ENCODE data around the gene GTF2A2. TPM values are rescaled to one million over a fixed set of nuclear protein-coding genes. Genes with fewer than 3 reads are reported as not detected.

GTF2A2 gene
- total RNA-seq, 2 experiments from 2014 or later: 146 to 155 TPM

DNA sequence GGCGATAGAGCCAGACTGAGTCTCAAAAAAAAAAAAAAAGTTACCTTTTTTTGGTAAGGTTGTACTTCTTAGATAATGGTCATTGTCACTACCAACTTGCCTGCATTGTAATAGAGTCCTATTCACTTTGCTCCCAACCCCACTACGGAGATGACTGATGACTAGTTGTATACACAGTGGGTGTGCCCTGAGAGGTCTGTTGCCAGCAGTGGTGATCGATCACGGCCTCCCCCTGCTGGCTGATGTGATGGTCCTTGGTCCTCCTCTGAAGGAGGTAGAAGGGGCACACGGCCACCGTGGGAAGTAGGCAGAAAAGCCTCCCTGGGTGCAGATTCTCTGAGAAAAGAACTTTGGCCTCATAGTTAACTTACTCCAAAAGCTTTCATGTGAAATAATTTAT, 35.0 kb downstream of the GTF2A2 start:
- Mint-ChIP-seq H3K4me3 (no peak overlapping the region), H3K27me3 (ENCODE audit: low read depth) (peaks cover 8% of the 10 kb centered on the region), H3K9me3 (no peaks in the 10 kb centered on the region), H3K27ac (no peak overlapping the region), H3K36me3 (ENCODE audit: low read depth) (no peaks in the 10 kb centered on the region), H3K4me1 (ENCODE audit: low read depth) (no peaks in the 10 kb centered on the region)
- DNase-seq: peak; percentile 73
- CTCF ChIA-PET: interaction anchor here (0.6 to 4.5 kb wide), 3 partner anchors 20 to 907 kb away, joined by 3 to 20 read pairs (median 3); no protein-coding TSS in a partner anchor
- intact Hi-C loops (cut with micrococcal nuclease): loop anchor here (1.0 kb wide), 1 partner anchor 90 kb away; no protein-coding TSS in a partner anchor

DNA sequence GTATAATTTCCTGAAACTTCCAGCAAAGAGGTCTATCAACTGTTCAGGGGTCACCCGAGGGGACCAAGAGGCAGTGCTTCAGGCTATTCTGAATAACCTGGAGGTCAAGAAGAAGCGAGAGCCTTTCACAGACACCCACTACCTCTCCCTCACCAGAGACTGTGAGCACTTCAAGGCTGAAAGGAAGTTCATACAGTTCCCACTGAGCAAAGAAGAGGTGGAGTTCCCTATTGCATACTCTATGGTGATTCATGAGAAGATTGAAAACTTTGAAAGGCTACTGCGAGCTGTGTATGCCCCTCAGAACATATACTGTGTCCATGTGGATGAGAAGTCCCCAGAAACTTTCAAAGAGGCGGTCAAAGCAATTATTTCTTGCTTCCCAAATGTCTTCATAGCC, 38.9 kb downstream of the GTF2A2 start:
- no peak for DNase-seq

DNA sequence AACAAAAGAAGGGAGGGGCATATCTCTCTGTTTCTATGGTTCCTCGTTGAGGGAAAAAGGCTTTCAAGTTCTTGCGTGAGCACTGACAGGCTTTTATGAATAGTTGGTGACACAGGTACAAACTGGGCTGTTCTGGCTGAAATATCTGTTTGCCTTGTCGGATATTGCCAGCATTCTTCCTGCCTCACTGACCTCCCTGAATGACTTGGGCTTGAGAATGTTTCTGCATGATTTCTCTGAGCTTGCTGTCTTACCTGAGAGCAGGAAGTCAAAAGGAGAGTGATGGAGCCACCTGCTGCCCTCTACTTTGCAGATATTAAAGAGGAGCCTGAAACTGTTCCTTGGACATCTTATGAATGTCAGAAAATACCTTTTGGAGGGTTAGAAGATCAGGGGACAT, 40.9 kb downstream of the GTF2A2 start:
- H3K27ac Mint-ChIP-seq: no peak overlapping the region
- CTCF ChIA-PET: interaction anchor here (0.6 to 1.1 kb wide), 5 partner anchors 10 to 238 kb away, joined by 3 to 4 read pairs (median 3); no protein-coding TSS in a partner anchor
- H3K36me3 Mint-ChIP-seq (ENCODE audit: low read depth): no peaks in the 10 kb centered on the region
- DNase-seq: no peak
- no peak overlapping the region for H3K4me3 Mint-ChIP-seq
- peaks cover 4% of the 10 kb centered on the region for H3K4me1 Mint-ChIP-seq (ENCODE audit: low read depth)
- peaks cover 15% of the 10 kb centered on the region for H3K27me3 Mint-ChIP-seq (ENCODE audit: low read depth)
- no peaks in the 10 kb centered on the region for H3K9me3 Mint-ChIP-seq
- intact Hi-C loops (cut with micrococcal nuclease): no loop called here

More for the DNA sequence above, 38.9 kb downstream of the GTF2A2 start:
- Mint-ChIP-seq H3K9me3 (no peaks in the 10 kb centered on the region), H3K27me3 (ENCODE audit: low read depth) (peaks cover 10% of the 10 kb centered on the region), H3K4me3 (no peak overlapping the region), H3K4me1 (ENCODE audit: low read depth) (peaks cover 4% of the 10 kb centered on the region), H3K36me3 (ENCODE audit: low read depth) (no peaks in the 10 kb centered on the region), H3K27ac (no peak overlapping the region)
- intact Hi-C loops (cut with micrococcal nuclease): no loop called here
- CTCF ChIA-PET: no interaction called here

DNA sequence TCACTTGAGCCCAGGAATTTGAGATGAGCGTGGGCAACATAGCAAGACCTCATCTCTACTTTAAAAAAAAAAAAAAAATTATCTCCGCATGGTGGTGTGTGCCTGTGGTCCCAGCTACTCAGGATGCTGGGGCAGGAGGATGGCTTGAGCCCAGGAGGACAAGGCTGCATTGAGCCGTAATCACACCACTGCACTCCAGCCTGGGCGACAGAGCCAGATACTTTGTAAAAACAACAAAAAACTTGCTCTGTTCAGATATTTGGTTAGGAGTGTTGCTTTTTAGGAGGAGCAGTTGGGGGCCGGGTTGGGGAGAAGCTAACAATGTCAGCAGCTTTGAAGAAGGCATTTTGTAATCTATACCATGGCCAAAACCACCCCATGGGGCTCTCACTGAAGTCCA, 41.7 kb downstream of the GTF2A2 start:
- CTCF ChIA-PET: interaction anchor here (0.7 to 1.4 kb wide), 4 partner anchors 9 to 87 kb away, joined by 3 to 7 read pairs (median 3); no protein-coding TSS in a partner anchor
- no peak overlapping the region for H3K27ac Mint-ChIP-seq
- peaks cover 15% of the 10 kb centered on the region for H3K27me3 Mint-ChIP-seq (ENCODE audit: low read depth)
- no peaks in the 10 kb centered on the region for H3K36me3 Mint-ChIP-seq (ENCODE audit: low read depth)
- H3K4me1 Mint-ChIP-seq (ENCODE audit: low read depth): peaks cover 4% of the 10 kb centered on the region
- no peak overlapping the region for H3K4me3 Mint-ChIP-seq
- intact Hi-C loops (cut with micrococcal nuclease): no loop called here
- DNase-seq: no peak
- H3K9me3 Mint-ChIP-seq: no peaks in the 10 kb centered on the region

DNA sequence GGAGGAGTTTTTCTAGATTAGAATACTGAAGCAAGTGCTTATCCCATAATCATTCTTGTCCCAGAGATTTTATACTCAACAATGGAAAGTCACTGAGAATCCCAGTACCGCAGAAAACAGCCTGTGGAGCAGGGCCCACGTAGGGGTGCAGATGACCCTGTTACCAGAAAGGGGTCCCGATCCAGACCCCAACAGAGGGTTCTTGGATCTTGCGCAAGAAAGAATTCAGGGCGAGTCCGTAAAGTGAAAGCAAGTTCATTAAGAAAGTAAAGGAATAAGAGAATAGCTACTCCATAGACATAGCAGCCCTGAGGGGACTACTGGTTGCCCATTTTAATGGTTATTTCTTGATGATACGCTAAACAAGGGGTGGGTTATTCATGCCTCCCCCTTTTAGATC, 43.2 kb downstream of the GTF2A2 start:
- Mint-ChIP-seq H3K36me3 (ENCODE audit: low read depth) (no peaks in the 10 kb centered on the region), H3K4me3 (no peak overlapping the region), H3K9me3 (no peaks in the 10 kb centered on the region), H3K27ac (no peak overlapping the region), H3K4me1 (ENCODE audit: low read depth) (peaks cover 4% of the 10 kb centered on the region), H3K27me3 (ENCODE audit: low read depth) (peaks cover 15% of the 10 kb centered on the region)
- CTCF ChIA-PET: no interaction called here
- no peak for DNase-seq
- intact Hi-C loops (cut with micrococcal nuclease): no loop called here

DNA sequence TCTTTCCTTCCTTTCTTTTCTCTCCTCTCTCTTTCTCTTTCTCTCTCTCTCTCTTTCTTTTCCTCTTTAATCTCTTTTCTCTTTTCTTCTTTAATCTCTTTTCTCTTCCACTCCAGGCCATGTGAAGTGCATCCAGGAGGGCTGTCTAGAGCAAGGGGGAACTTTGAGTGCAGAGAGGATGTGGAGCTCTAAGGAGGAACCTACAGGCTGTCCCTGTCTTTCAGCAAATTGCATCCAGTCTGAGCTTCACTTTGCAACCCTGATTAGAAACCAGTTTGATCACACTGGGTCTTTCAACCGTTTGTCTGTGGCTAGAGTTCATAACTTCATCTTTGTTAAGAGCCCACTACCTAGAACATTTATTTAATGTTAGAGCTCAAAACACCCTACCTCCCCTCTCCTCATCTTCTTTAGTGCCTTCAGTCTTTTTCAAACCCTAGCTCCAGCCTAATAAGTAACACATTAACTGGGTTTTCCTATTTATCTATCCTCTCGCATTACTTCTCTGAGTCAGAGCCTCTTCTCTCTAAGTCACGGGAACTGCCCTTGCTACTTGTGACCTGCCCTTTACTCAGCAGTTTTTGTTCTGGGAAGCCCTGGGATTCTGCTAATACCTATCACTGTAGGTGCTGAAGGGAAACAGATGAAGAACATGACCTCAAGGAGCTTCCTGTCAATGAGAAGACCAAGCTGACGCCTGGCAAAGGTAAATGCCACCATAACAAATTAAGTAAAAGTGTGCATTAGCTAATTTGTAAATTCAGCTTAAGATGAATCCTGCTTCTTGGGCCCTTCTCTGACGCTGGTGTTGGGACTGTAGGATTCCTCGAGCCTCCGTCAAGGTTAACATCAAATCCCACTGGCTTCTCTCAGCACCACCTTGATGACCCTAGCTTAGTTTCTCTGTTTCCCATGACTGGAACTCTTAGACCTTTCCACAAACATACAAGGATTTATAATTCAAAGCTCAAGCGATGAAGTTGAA, 45.7 kb downstream of the GTF2A2 start, which contains the start of gene GCNT3:
GCNT3 (plus strand) TSS at position 508 of the 985 bp plus-strand sequence. CDS start 6,456 bp downstream, outside the sequence.
- intact Hi-C loops (cut with micrococcal nuclease): no loop called here
- Mint-ChIP-seq H3K27me3 (ENCODE audit: low read depth) (peaks cover 7% of the 10 kb centered on the region), H3K4me3 (no peak within 1 kb of the TSS), H3K9me3 (no peaks in the 10 kb centered on the region), H3K36me3 (ENCODE audit: low read depth) (no peaks in the 10 kb centered on the region), H3K27ac (no peak within 1 kb of the TSS), H3K4me1 (ENCODE audit: low read depth) (peaks cover 4% of the 10 kb centered on the region)
- CTCF ChIA-PET: interaction anchor here (0.6 to 2.0 kb wide), 4 partner anchors 12 to 1658 kb away, joined by 3 to 10 read pairs (median 4); no protein-coding TSS in a partner anchor
- DNase-seq: no peak

DNA sequence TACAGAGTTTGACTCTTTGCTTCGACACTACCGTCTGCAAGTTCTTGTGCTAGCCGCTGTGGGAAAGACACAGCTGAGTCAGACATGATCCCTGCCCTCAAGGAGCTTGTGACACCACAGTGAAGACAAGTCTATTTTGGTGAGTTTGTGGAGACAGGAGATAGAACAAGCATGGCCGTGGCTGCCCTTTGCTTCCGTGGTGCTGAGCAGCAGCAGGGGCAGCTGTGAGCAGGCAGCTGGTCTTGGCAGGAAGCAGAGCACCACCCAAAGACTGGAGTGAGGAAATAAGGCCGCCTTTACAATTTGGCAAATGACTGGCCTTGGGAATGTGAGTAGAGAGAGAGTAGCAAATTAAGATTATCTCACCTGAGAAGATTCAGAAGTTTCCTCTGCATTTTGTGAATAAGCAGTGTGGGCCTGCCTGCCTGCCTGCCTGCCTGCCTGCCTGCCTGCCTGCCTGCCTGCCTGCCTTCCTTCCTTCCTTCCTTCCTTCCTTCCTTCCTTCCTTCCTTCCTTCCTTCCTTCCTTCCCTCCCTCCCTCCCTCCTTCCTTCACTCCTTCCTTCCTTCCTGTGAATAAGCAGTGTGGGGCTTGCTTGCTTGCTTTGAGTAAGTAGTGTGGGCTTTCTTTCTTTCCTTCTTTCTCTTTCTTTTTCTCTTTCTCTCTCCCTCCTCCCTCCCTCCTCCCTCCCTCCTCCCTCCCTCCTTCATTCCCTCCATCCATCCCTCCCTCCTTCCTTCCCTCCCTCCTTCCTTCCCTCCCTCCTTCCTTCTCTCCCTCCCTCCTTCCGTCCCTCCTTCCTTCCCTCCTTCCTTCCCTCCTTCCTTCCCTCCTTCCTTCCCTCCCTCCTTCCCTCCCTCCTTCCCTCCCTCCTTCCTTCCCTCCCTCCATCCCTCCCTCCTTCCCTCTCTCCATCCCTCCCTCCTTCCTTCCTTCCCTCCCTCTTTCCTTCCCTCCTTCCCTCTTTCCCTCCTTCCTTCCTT, 47.3 kb downstream of the GTF2A2 start:
- CTCF ChIA-PET: no interaction called here
- Mint-ChIP-seq H3K9me3 (no peaks in the 10 kb centered on the region), H3K36me3 (ENCODE audit: low read depth) (no peaks in the 10 kb centered on the region), H3K4me1 (ENCODE audit: low read depth) (peaks cover 3% of the 10 kb centered on the region), H3K27ac (no peak overlapping the region), H3K4me3 (no peak overlapping the region), H3K27me3 (ENCODE audit: low read depth) (peaks cover 7% of the 10 kb centered on the region)
- intact Hi-C loops (cut with micrococcal nuclease): no loop called here
- DNase-seq: no peak

DNA sequence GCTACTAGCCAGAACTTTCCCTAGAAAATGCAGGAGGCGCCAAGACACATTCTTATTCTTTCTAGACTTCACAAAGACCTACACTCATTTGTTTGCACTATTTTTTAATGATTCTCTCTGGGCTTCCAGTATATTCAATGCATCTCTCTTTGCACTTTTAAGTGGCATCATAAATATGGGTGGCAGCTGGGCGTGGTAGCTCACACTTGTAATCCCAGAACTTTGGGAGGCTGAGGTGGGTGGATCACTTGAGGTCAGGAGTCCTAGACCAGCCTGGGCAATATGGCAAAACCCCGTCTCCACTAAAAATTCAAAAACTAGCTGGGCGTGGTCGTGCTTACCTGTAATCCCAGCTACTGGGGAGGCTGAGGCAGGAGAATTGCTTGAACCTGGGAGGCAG, 51.3 kb downstream of the GTF2A2 start:
- intact Hi-C loops (cut with micrococcal nuclease): no loop called here
- Mint-ChIP-seq H3K4me1 (ENCODE audit: low read depth) (no peaks in the 10 kb centered on the region), H3K27ac (no peak overlapping the region), H3K36me3 (ENCODE audit: low read depth) (peaks cover 3% of the 10 kb centered on the region), H3K4me3 (no peak overlapping the region), H3K9me3 (peaks cover 16% of the 10 kb centered on the region), H3K27me3 (ENCODE audit: low read depth) (peaks cover 4% of the 10 kb centered on the region)
- CTCF ChIA-PET: interaction anchor here (1.0 to 1.3 kb wide), 2 partner anchors 10 to 78 kb away, joined by 3 read pairs; no protein-coding TSS in a partner anchor
- no peak for DNase-seq

DNA sequence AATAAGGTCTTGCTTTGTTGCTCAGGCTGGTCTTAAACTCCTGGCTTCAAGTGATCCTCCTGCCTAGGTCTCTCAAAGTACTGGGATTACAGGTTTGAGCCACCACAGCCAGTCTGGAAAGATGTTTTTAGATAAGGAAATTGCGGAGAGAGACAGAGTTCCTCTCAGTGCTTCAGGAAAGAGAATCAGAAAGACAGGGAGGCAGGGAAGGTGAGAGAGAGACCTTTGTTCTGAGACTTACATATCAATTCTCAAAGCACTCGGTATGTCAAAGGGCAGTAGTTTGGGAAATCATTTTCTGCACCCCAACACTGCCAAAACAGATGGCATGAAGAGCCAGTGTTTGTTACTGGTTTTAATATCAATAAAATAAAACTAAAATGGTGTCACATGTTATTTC, 58.9 kb downstream of the GTF2A2 start:
- intact Hi-C loops (cut with micrococcal nuclease): no loop called here
- CTCF ChIA-PET: no interaction called here
- no peaks in the 10 kb centered on the region for H3K4me1 Mint-ChIP-seq (ENCODE audit: low read depth)

DNA sequence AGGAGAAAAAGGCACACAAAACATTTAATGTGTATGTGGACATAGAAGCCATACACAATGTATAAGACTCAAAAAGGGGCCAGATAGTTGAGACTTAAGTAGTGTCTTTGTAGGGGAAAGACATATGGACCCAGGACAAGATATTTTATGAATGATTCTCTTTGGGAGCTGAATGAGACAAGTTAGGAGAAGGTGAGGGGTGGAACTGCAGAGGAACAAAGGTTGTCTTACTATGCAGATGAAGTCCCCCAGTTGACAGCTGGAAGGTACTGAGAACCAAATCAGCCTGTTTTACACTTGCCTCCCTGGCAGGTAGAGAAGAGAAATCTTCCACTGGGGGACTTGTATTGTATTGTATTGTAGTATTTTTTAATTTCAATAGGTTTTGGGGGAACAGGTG, 60.7 kb downstream of the GTF2A2 start:
- H3K9me3 Mint-ChIP-seq: peaks cover 6% of the 10 kb centered on the region
- intact Hi-C loops (cut with micrococcal nuclease): no loop called here
- no peaks in the 10 kb centered on the region for H3K36me3 Mint-ChIP-seq (ENCODE audit: low read depth)
- DNase-seq: no peak
- peaks cover 1% of the 10 kb centered on the region for H3K27me3 Mint-ChIP-seq (ENCODE audit: low read depth)
- H3K4me3 Mint-ChIP-seq: no peak overlapping the region
- CTCF ChIA-PET: no interaction called here
- H3K27ac Mint-ChIP-seq: no peak overlapping the region
- H3K4me1 Mint-ChIP-seq (ENCODE audit: low read depth): peaks cover under 1% of the 10 kb centered on the region

More for the DNA sequence above, 58.9 kb downstream of the GTF2A2 start:
- H3K36me3 Mint-ChIP-seq (ENCODE audit: low read depth): no peaks in the 10 kb centered on the region
- no peak for DNase-seq
- peaks cover 2% of the 10 kb centered on the region for H3K27me3 Mint-ChIP-seq (ENCODE audit: low read depth)
- H3K27ac Mint-ChIP-seq: no peak overlapping the region
- no peak overlapping the region for H3K4me3 Mint-ChIP-seq
- peaks cover 7% of the 10 kb centered on the region for H3K9me3 Mint-ChIP-seq

DNA sequence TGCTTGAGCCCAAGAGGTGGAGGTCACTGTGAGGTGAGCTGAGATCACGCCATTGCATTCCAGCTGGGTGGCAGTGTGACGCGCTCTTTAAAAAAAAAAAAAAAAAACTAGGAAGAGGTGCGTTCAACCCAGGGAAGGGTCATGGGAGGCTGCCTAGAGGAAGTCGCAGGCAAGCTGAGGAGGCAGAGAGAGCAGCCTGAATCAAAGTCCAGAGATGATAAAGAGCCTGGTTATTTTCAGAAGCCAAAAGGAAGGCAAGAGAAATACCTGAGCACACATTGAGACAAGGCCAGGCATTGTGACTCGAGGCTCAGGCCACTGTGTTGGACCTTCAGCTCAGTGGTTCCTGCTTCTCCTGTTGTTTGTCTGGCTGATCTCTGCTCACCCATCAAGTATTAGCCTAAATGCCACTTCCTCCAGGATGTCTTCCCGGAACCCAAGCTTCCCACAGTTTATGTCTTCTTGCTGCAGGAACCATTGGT, 61.8 kb downstream of the GTF2A2 start:
- Mint-ChIP-seq H3K27ac (no peak overlapping the region), H3K27me3 (ENCODE audit: low read depth) (no peaks in the 10 kb centered on the region), H3K4me1 (ENCODE audit: low read depth) (peaks cover 9% of the 10 kb centered on the region), H3K4me3 (no peak overlapping the region), H3K9me3 (no peaks in the 10 kb centered on the region), H3K36me3 (ENCODE audit: low read depth) (no peaks in the 10 kb centered on the region)
- CTCF ChIA-PET: interaction anchor here (0.5 kb wide), 1 partner anchor 46 kb away, joined by 3 read pairs; no protein-coding TSS in a partner anchor
- intact Hi-C loops (cut with micrococcal nuclease): no loop called here
- DNase-seq: no peak
